PC-3 (cell line): ENCODE data around the gene FBXO30. TPM values are rescaled to one million over a fixed set of nuclear protein-coding genes. Genes with fewer than 3 reads are reported as not detected.

Experiments
- ATAC-seq: fragments of 200-7000 bp; cut with Tn5 transposase; 2 replicates; pipeline ENCODE4 v1.9.1; 2020; ENCODE audit warnings: mild to moderate bottlenecking, moderate library complexity
- BruUV-seq: library from RNA; stranded (reverse); fragments of 400-500 nt; replicated peaks from 2 replicates; lab custom pipeline; 2021; lab: Mats Ljungman, UMichigan
- CTCF ChIA-PET: fragments of 300-600 bp; sonication (Branson Sonifier 250); formaldehyde crosslinking; loops from one replicate; lab custom pipeline; 2022; ENCODE audit warnings: antibody characterized with exemption; lab: Charles Lee
- POLR2A ChIA-PET: fragments of 300-600 bp; sonication (Branson Sonifier 250); formaldehyde crosslinking; loops from one replicate; lab custom pipeline; 2022; ENCODE audit warnings: antibody characterized with exemption; ENCODE audit not compliant: unreplicated experiment; lab: Charles Lee
- DNase-seq: peaks from one replicate; pipeline ENCODE4 v3.0.0-alpha.2; 2015
- H2AFZ ChIP-seq: fragments of 300-600 bp; sonication (generic); 2 replicates; pipeline ENCODE4 v1.6.0; 2016; ENCODE audit warnings: antibody characterized with exemption, low read length
- H3F3A ChIP-seq: fragments of 300-600 bp; sonication (generic); one replicate; pipeline ENCODE4 v1.6.0; 2017; ENCODE audit warnings: antibody characterized with exemption, low read length, control low read depth, mild to moderate bottlenecking; ENCODE audit not compliant: unreplicated experiment
- H3K27ac ChIP-seq: fragments of 300-600 bp; sonication (generic); 2 replicates; pipeline ENCODE4 v1.5.1; 2016; ENCODE audit warnings: mild to moderate bottlenecking, low read length
- H3K27me3 ChIP-seq: fragments of 300-600 bp; sonication (generic); 2 replicates; pipeline ENCODE4 v1.6.1; 2016; ENCODE audit warnings: low read length, mixed read lengths
- H3K36me3 ChIP-seq: fragments of 300-600 bp; sonication (generic); 2 replicates; pipeline ENCODE4 v1.6.1; 2016; ENCODE audit warnings: low read depth, mixed run types, low read length, mixed read lengths
- H3K4me1 ChIP-seq: fragments of 300-600 bp; sonication (generic); 2 replicates; pipeline ENCODE4 v1.5.1; 2016; ENCODE audit warnings: low read length; ENCODE audit not compliant: insufficient read depth
- H3K4me2 ChIP-seq: fragments of 300-600 bp; sonication (generic); 2 replicates; pipeline ENCODE4 v1.6.0; 2016; ENCODE audit warnings: low read length
- H3K4me3 ChIP-seq: fragments of 300-600 bp; sonication (generic); 2 replicates; pipeline ENCODE4 v1.5.1; 2016; ENCODE audit warnings: mild to moderate bottlenecking, low read length, mixed read lengths
- H3K79me2 ChIP-seq: fragments of 300-600 bp; sonication (generic); 2 replicates; pipeline ENCODE4 v1.6.1; 2017; ENCODE audit warnings: low read length, mixed read lengths
- H3K9ac ChIP-seq: fragments of 300-600 bp; sonication (generic); 2 replicates; pipeline ENCODE4 v1.6.0; 2016; ENCODE audit warnings: mild to moderate bottlenecking, low read length
- H3K9me2 ChIP-seq: fragments of 300-600 bp; sonication (generic); replicated peaks from 2 replicates; pipeline ENCODE4 v1.6.1; 2016; ENCODE audit warnings: mixed run types, low read length, mixed read lengths
- H3K9me3 ChIP-seq: fragments of 300-600 bp; sonication (generic); 2 replicates; pipeline ENCODE4 v1.6.1; 2016; ENCODE audit warnings: low read length, mixed read lengths
- H4K20me1 ChIP-seq: fragments of 300-600 bp; sonication (generic); 2 replicates; pipeline ENCODE4 v1.6.1; 2016; ENCODE audit warnings: low read length, mixed read lengths
- CTCF ChIP-seq: fragments of 300-600 bp; sonication (generic); conservative IDR thresholded peaks from 2 replicates; pipeline ENCODE4 v1.5.1; 2017; ENCODE audit warnings: antibody characterized with exemption, low read depth, mild to moderate bottlenecking, low read length
- EZH2 ChIP-seq: fragments of 300-600 bp; sonication (generic); IDR thresholded peaks from one replicate; pipeline ENCODE4 v1.6.1; 2017; ENCODE audit warnings: antibody characterized with exemption, mild to moderate bottlenecking, low read length; ENCODE audit not compliant: unreplicated experiment
- EZH2phosphoT487 ChIP-seq: fragments of 300-600 bp; sonication (generic); IDR thresholded peaks from 2 replicates; pipeline ENCODE4 v1.6.1; 2018; ENCODE audit warnings: mild to moderate bottlenecking, antibody characterized with exemption, low read length, borderline replicate concordance
- intact Hi-C: fragments of 100-400 bp; cut with micrococcal nuclease; formaldehyde crosslinking; loops from 2 replicates; pipeline ENCODE4 v1.9.0; 2023
- total RNA-seq: library from RNA; depleted of rRNA; stranded (reverse); fragments of >200 nt; gene quantifications from 2 replicates; pipeline ENCODE4 v1.2.3, GENCODE V29; 2014

FBXO30 gene
- total RNA-seq, 1 experiment from 2014 or later, result 2.5 TPM

DNA sequence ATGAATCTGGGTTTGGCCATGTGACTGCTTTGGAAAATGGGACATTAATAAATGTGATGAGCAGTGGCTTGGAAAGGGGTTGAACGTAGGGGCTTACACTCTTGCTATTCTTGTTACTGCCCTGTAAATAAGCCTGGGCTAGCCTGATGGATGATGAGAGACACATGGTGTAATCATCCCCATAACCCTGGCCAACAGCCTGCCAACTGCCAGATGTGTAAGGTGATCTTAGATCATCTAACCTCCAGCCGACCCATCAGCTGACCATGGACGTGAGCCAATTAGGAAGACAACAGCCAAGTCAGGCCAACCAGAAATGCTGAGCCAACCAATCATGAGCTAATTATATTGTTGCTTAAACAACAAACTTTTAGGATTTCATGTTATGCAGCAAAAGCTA lies 25.2 kb downstream of the FBXO30 start:
- Histone ChIP-seq H2AFZ (no peak overlapping the region), H3K9me2 (no peaks in the 10 kb centered on the region), H4K20me1 (no peaks in the 10 kb centered on the region), H3K36me3 (peaks cover 11% of the 10 kb centered on the region), H3F3A (no peaks in the 10 kb centered on the region), H3K27me3 (no peaks in the 10 kb centered on the region), H3K9me3 (no peaks in the 10 kb centered on the region), H3K9ac (no peak overlapping the region), H3K79me2 (no peaks in the 10 kb centered on the region), H3K4me3 (no peak overlapping the region), H3K4me1 (no peaks in the 10 kb centered on the region), H3K27ac (no peak overlapping the region), H3K4me2 (no peak overlapping the region)
- intact Hi-C loops, result no loop called here
- TF ChIP-seq EZH2phosphoT487 (no peak), CTCF (no peak), EZH2 (no peak)
- no TSS peak for BruUV-seq
- POLR2A ChIA-PET, result no interaction called here
- no peak for ATAC-seq
- no peak for DNase-seq
- CTCF ChIA-PET, result no interaction called here

- ChIA-PET CTCF (no interaction called here), POLR2A (interaction anchor here (0.6 kb wide), 1 partner anchor 1640 kb away, joined by 3 read pairs; no protein-coding TSS in a partner anchor)
- no peaks in the 10 kb centered on the region for H4K20me1 ChIP-seq
- ATAC-seq (no peak), DNase-seq (no peak)
- H3K27me3 ChIP-seq, result no peaks in the 10 kb centered on the region
- no peaks in the 10 kb centered on the region for H3K9me3 ChIP-seq
- no peaks in the 10 kb centered on the region for H3K9me2 ChIP-seq
- peaks cover 5% of the 10 kb centered on the region for H3K36me3 ChIP-seq
- TF ChIP-seq CTCF, result no peak
- no peak for TF ChIP-seq EZH2
- no peak for TF ChIP-seq EZH2phosphoT487
- no peak overlapping the region for H3K9ac ChIP-seq
- no peaks in the 10 kb centered on the region for H3K79me2 ChIP-seq
- no peaks in the 10 kb centered on the region for H3K4me1 ChIP-seq
- intact Hi-C loops, result no loop called here
- no peak overlapping the region for H3K4me2 ChIP-seq
- H3F3A ChIP-seq, result no peaks in the 10 kb centered on the region
- no TSS peak for BruUV-seq
- H2AFZ ChIP-seq, result no peak overlapping the region
- H3K4me3 ChIP-seq, result no peak overlapping the region
- no peak overlapping the region for H3K27ac ChIP-seq
Measured at GRCh38 chr6:145787688-145788087, 26.9 kb downstream of the FBXO30 start.

DNA sequence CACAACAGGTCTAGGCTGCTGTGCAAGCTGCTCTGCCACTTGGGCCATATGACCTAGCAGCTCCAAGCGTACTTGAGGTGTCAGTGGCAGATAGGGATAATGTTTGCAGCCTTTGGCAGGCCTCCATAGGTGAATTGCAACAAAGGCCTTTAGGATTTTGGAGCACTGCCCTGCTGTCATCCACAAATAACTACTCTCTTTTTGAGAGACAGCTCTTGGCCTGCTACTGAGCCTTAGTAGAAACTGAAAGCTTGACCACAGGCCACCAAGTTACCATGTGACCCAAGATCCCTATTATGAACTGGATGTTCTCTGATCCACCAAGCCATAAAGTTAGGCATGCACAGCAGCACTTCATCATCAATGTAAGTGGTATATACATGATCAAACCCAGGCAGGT lies 29.9 kb downstream of the FBXO30 start:
- Histone ChIP-seq H3K27me3 (no peaks in the 10 kb centered on the region), H3K4me1 (no peaks in the 10 kb centered on the region), H3K27ac (no peak overlapping the region), H4K20me1 (no peaks in the 10 kb centered on the region), H3K36me3 (no peaks in the 10 kb centered on the region), H3K9me2 (no peaks in the 10 kb centered on the region), H3K4me2 (no peak overlapping the region), H3K9me3 (no peaks in the 10 kb centered on the region), H3F3A (no peaks in the 10 kb centered on the region), H3K79me2 (no peaks in the 10 kb centered on the region), H3K4me3 (no peak overlapping the region), H3K9ac (no peak overlapping the region), H2AFZ (no peak overlapping the region)
- intact Hi-C loops, result no loop called here
- ChIA-PET CTCF (no interaction called here), POLR2A (no interaction called here)
- DNase-seq (no peak), ATAC-seq (no peak)
- TF ChIP-seq CTCF (no peak), EZH2phosphoT487 (no peak), EZH2 (no peak)
- BruUV-seq, result no TSS peak
